Measurements from ENCODE around the gene PRSS56.

Gene PRSS56

GRCh38 chr2:232571026-232571474, 50.9 kb downstream of the PRSS56 start:
- TF ChIP-seq TCF12 (IDR thresholded peaks at IDR 0.05; ENCODE audit: low read depth) (no peak), RAD21 (IDR thresholded peaks at IDR 0.05; ENCODE audit: low read depth) (no peak), EGR1 (IDR thresholded peaks at IDR 0.05) (no peak)

DNA sequence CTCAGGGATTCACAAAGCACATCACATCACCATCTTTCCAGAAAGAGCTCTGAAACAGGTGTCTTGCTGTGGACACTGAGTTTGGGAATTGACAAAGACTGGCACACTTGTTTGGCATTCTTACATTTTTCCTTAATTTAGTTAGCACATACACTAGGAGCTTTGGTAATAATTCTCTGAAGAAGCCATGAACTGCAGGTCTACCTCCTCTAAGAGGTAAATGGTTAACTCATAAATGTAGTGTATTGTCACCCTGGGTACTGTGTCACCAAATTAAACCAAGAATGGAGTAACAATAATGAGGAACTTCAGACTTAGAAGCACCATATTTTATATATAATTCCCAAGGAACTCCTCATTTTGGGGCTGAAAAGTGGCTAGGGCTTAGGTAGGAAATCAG, 52.9 kb downstream of the PRSS56 start:
- no peak for TF ChIP-seq YY1 (IDR thresholded peaks at IDR 0.05; ENCODE audit: low read depth)
- no peak for TF ChIP-seq TEAD4 (IDR thresholded peaks at IDR 0.05)
- no peak for TF ChIP-seq USF1 (IDR thresholded peaks at IDR 0.05)
- no peak for TF ChIP-seq FOXM1 (IDR thresholded peaks at IDR 0.05; ENCODE audit: borderline replicate concordance, low read depth)
- TF ChIP-seq ZBTB7A (IDR thresholded peaks at IDR 0.05; ENCODE audit: low read depth) = no peak
- TF ChIP-seq RAD21 (IDR thresholded peaks at IDR 0.05; ENCODE audit: low read depth) = no peak
- no peak for TF ChIP-seq REST (IDR thresholded peaks at IDR 0.05; ENCODE audit: low read depth)
- TF ChIP-seq, protein P1, sequence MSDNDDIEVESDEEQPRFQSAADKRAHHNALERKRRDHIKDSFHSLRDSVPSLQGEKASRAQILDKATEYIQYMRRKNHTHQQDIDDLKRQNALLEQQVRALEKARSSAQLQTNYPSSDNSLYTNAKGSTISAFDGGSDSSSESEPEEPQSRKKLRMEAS (IDR thresholded peaks at IDR 0.05) = no peak

DNA sequence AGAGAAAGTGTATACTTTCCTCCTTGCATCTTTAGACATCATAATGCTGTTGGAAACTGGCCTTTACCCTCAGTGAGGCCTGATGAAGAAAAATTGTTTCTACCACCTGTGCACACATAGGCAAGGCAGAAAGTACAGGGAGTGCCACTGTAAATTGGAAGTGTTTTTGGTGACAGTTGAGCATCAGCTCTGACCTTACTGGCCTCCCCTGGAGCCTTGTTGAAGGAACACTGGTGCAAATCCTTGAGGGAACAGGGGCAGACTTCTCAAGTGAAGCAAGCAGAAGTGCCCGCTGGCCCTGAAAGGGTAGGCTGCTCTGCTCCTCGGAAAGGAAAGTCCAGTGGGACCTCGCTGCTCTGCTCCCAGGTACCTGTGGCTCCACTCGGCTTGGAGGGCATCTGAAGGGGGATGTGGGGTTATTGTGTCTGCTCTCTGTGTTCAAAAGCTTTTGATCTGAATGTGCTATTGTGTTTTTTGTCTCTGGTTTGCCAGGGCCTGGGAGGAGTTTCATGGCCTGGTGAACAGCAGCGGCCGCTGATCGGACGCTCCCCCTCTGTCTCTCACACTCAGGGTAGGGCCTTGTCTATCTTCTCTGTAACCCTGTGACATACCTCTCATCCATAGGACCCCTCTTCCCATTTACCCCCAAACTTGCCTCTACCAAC, 53.7 kb downstream of the PRSS56 start:
- no peak for TF ChIP-seq FOXM1 (IDR thresholded peaks at IDR 0.05; ENCODE audit: borderline replicate concordance, low read depth)
- no peak for TF ChIP-seq YY1 (IDR thresholded peaks at IDR 0.05; ENCODE audit: low read depth)
- TF ChIP-seq RAD21 (IDR thresholded peaks at IDR 0.05; ENCODE audit: low read depth) = no peak
- TF ChIP-seq EP300 (IDR thresholded peaks at IDR 0.05; ENCODE audit: borderline replicate concordance) = no peak
- TF ChIP-seq TEAD4 (IDR thresholded peaks at IDR 0.05) = no peak
- no peak for TF ChIP-seq EGR1 (IDR thresholded peaks at IDR 0.05)
- TF ChIP-seq TCF12 (IDR thresholded peaks at IDR 0.05; ENCODE audit: low read depth) = no peak
- no peak for TF ChIP-seq REST (IDR thresholded peaks at IDR 0.05; ENCODE audit: low read depth)

GRCh38 chr2:232574674-232575403, 54.7 kb downstream of the PRSS56 start:
- TF ChIP-seq EGR1 (IDR thresholded peaks at IDR 0.05) (no peak), RAD21 (IDR thresholded peaks at IDR 0.05; ENCODE audit: low read depth) (no peak), CEBPB (IDR thresholded peaks at IDR 0.05) (no peak), USF1 (IDR thresholded peaks at IDR 0.05) (no peak), TEAD4 (IDR thresholded peaks at IDR 0.05) (no peak), TAF1 (IDR thresholded peaks at IDR 0.05; ENCODE audit: low read depth) (no peak), YY1 (IDR thresholded peaks at IDR 0.05; ENCODE audit: low read depth) (no peak), TCF12 (IDR thresholded peaks at IDR 0.05; ENCODE audit: low read depth) (no peak), REST (IDR thresholded peaks at IDR 0.05; ENCODE audit: low read depth) (no peak), ZBTB7A (IDR thresholded peaks at IDR 0.05; ENCODE audit: low read depth) (no peak), FOXM1 (IDR thresholded peaks at IDR 0.05; ENCODE audit: borderline replicate concordance, low read depth) (no peak), EP300 (IDR thresholded peaks at IDR 0.05; ENCODE audit: borderline replicate concordance) (no peak), CREB1 (IDR thresholded peaks at IDR 0.05; ENCODE audit: low read depth) (no peak), NFIC (IDR thresholded peaks at IDR 0.05) (no peak)
- TF ChIP-seq, protein P1 (IDR thresholded peaks at IDR 0.05) = no peak
